Gastrocnemius medialis (tissue), 4 donors: ENCODE measurements around the gene CORIN. TPM values are rescaled to one million over a fixed set of nuclear protein-coding genes. Genes with fewer than 3 reads are reported as not detected.

Source experiments
- ATAC-seq, 2 donors: fragments of 150-250 bp; one replicate each; pipeline ENCODE4 v1.9.1; 2016
- DNase-seq, 2 donors: peaks; one replicate each; pipeline ENCODE4 v3.0.0-alpha.2; 2019
- H3K27ac ChIP-seq, 4 donors: fragments of 200-600 bp; sonication (generic); 1 replicate in 1 of 4; 2 replicates in 3 of 4; pipeline ENCODE4 v1.5.1; 2016 to 2018; ENCODE audit warnings: mild to moderate bottlenecking in 2 of 4, moderate library complexity in 1 of 4
- H3K27me3 ChIP-seq, 3 donors: fragments of 200-600 bp; sonication (generic) in 2 of 3; 1 replicate in 1 of 3; 2 replicates in 2 of 3; pipeline versions ENCODE4 v1.5.1 to v1.6.0; 2016 to 2019; ENCODE audit warnings: mild to moderate bottlenecking in 1 of 3, moderate library complexity in 1 of 3
- H3K36me3 ChIP-seq, 2 donors: fragments of 200-600 bp; sonication (generic) in 1 of 2; one replicate each; pipeline ENCODE4 v1.5.1; 2017 to 2018
- H3K4me1 ChIP-seq, 2 donors: fragments of 200-600 bp; sonication (generic) in 1 of 2; one replicate each; pipeline ENCODE4 v1.5.1; 2016 to 2017; ENCODE audit warnings: mild to moderate bottlenecking in 2 of 2
- H3K4me3 ChIP-seq, 4 donors: fragments of 200-600 bp; sonication (generic) in 3 of 4; 1 replicate in 1 of 4; 2 replicates in 3 of 4; pipeline ENCODE4 v1.5.1; 2016 to 2019; ENCODE audit warnings: mild to moderate bottlenecking in 2 of 4
- H3K9me3 ChIP-seq, 3 donors: fragments of 200-600 bp; sonication (generic) in 2 of 3; 1 replicate in 1 of 3; 2 replicates in 2 of 3; pipeline ENCODE4 v1.5.1; 2016 to 2019
- POLR2A ChIP-seq, 2 donors: fragments of 450-650 bp; IDR thresholded peaks; one replicate each; pipeline ENCODE4 v1.6.1; 2017; ENCODE audit warnings: antibody characterized with exemption in 2 of 2, mild to moderate bottlenecking in 2 of 2, moderate library complexity in 2 of 2
- in situ Hi-C, 4 donors: fragments of 200-750 bp; cut with MboI; loops; one replicate each; pipeline versions ENCODE4 v1.15.0 to v1.8.0; 2017; ENCODE audit warnings: low sequenced_read_pairs in 4 of 4
- intact Hi-C: fragments of 100-400 bp; cut with DNase I; formaldehyde crosslinking; loops from one replicate; pipeline ENCODE4 v1.15.1; 2023; ENCODE audit warnings: low total_unique reads
- total RNA-seq, 4 donors: library from RNA; depleted of rRNA; stranded (reverse); fragments of >200 nt; gene quantifications; one replicate each; pipeline versions ENCODE4 v1.1.0 to v1.2.3, GENCODE V29; 2016
- TF ChIP-seq, protein P1 (sequence below), 5 experiments: fragments of 450-650 bp in 3 of 5; fragments of 200-600 bp in 2 of 5; sonication (generic) in 2 of 5; IDR thresholded peaks in 4 of 5; conservative IDR thresholded peaks in 1 of 5; 1 replicate in 4 of 5; 2 replicates in 1 of 5; pipeline ENCODE4 v1.5.1; 2016 to 2019; ENCODE audit warnings: antibody characterized with exemption in 5 of 5, mild to moderate bottlenecking in 3 of 5, moderate library complexity in 3 of 5

The CORIN gene
- total RNA-seq, 4 donors from 2014 or later: 0.49 to 0.70 TPM; not detected in 2

DNA sequence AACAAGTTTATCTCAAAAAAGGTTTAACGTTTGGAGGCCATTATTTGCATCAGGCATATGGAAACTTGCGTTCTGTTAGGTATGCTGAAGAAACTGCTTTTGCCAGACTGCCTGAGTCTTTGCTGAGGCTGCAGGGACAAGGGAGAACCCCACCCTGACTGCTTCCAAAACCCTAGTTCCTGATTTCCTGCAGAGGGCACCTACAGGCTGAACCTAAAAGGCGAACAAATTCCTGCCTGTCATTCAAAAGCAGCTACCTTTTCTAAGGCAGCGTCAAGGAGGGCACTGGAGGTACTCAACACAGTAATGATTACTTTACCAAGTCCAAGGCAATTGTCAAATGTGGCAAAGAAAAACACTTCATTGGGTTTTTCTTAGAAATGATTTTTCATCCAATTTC is 578 bp upstream of the CORIN start:
- Histone ChIP-seq H3K9me3 (no peaks in the 10 kb centered on the region), H3K27me3 (peaks cover 7 to 12% (median 7%) of the 10 kb centered on the region in 3 donors), H3K4me3 (no peak overlapping the region), H3K4me1 (peaks cover 18 to 21% of the 10 kb centered on the region in 2 donors), H3K27ac (no peak overlapping the region), H3K36me3 (no peaks in the 10 kb centered on the region)
- intact Hi-C loops: loop anchor here (5.0 kb wide), 1 partner anchor 131 kb away; no protein-coding TSS in a partner anchor
- ATAC-seq (no peak), DNase-seq (no peak)
- in situ Hi-C loops: loop anchor here in 1 of 4 donors (25.0 kb wide), 1 partner anchor 151 kb away; no protein-coding TSS in a partner anchor
- no peak for TF ChIP-seq POLR2A (IDR thresholded peaks at IDR 0.05)
- TF ChIP-seq, protein P1, sequence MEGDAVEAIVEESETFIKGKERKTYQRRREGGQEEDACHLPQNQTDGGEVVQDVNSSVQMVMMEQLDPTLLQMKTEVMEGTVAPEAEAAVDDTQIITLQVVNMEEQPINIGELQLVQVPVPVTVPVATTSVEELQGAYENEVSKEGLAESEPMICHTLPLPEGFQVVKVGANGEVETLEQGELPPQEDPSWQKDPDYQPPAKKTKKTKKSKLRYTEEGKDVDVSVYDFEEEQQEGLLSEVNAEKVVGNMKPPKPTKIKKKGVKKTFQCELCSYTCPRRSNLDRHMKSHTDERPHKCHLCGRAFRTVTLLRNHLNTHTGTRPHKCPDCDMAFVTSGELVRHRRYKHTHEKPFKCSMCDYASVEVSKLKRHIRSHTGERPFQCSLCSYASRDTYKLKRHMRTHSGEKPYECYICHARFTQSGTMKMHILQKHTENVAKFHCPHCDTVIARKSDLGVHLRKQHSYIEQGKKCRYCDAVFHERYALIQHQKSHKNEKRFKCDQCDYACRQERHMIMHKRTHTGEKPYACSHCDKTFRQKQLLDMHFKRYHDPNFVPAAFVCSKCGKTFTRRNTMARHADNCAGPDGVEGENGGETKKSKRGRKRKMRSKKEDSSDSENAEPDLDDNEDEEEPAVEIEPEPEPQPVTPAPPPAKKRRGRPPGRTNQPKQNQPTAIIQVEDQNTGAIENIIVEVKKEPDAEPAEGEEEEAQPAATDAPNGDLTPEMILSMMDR (IDR thresholded peaks at IDR 0.05 in 4 of 5, conservative IDR thresholded peaks at IDR 0.05 in 1 of 5): no peak

DNA sequence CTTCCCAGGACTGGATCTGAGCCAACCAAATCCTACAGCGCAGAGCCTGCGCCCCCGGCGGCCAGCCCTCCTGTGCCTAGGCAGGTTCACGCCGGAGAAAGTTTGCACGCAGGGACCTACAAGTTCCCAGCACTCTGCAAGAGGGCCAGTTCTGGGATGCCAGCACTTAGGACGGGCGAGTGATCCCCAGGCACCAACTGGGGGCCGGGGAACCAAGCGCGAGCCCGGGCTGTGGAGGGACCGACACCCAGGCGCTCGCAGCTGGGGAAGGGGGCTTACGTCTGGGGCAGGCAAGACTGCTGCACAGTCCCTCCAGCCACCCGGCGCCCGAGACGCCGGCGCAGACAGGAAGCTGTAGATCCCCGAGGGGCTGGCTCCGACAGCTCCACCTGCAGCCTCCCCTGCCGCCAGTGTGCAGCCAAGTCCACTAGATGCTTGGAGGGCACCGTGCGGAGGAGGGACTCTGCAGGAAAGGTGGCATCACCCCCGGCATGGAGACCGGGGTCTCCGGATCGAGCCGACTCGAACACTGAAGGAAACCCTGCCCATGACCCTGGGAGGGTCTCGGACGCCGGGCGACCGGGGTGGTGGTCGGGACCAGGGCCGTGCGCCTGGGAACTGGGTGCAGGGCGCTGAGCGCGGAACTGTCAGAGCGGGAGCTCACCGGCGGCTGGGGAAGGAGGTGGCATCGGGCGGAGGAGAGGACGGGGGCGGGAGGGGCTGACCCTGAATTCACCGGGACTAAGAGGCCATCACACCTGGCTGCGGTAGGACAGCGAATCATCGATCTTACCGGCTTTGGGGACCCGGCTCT is 566 bp downstream of the CORIN start:
- no peak for TF ChIP-seq POLR2A (IDR thresholded peaks at IDR 0.05)
- TF ChIP-seq, protein P1 (IDR thresholded peaks at IDR 0.05 in 4 of 5, conservative IDR thresholded peaks at IDR 0.05 in 1 of 5): no peak
- in situ Hi-C loops (loop anchor here in 1 of 4 donors (25.0 kb wide), 1 partner anchor 150 kb away; no protein-coding TSS in a partner anchor), intact Hi-C loops (loop anchor here (5.0 kb wide), 1 partner anchor 130 kb away; no protein-coding TSS in a partner anchor)
- H3K4me3 ChIP-seq: peak overlapping the region; percentile 26 to 53 (median 50)
- DNase-seq (no peak), ATAC-seq (peak; percentile 12 to 44)
- H3K27ac ChIP-seq: no peak overlapping the region
- H3K4me1 ChIP-seq: peaks cover 18 to 21% of the 10 kb centered on the region in 2 donors
- H3K27me3 ChIP-seq: peaks cover 7 to 19% (median 14%) of the 10 kb centered on the region in 3 donors
- peaks cover 0 to 4% (median 0%) of the 10 kb centered on the region in 3 donors for H3K9me3 ChIP-seq
- H3K36me3 ChIP-seq: no peaks in the 10 kb centered on the region

DNA sequence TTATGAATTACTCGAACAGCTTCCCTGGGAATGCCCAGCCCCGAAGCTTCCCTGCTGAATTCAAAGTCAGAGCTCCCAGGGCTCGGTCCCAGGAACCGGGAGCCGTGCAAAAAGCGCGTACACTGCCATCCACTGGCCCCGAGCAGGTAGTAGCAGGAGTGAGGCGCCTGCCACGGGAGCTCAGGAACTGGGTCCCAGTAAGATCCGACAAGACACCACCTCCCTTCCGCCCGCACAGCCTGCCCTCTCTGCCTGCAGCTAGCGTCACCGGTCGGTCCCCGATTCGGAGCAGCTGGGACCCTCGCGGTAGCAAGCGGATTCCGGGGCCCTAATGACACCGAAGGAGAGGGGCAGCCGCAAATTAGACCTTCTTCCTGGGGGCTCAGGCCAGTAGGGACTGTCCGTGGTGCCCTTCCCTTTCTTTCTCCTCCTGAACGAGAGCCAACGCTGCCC is 1.2 kb downstream of the CORIN start:
- peak; percentile 20 to 42 for DNase-seq

DNA sequence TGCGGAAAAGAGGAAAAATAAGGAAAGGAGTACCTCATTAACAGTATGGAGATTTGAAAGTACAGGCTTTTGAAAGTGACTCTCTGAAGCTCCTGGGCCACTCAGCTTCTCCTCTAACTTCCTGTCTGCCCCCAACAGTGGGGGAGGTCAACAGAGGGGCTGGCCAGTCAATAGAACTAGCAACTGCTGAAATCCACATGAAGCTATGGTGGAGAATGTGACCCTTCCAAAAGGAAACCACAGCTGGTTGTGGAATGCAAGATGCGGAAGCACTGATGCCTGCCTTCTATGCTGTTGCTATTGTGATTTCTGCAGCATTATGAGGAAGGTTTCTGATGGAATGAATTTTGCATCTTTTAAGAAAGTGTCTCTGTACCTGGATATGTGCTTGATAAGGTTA is 2.4 kb downstream of the CORIN start:
- DNase-seq (no peak), ATAC-seq (no peak)
- peaks cover 19 to 25% of the 10 kb centered on the region in 2 donors for H3K4me1 ChIP-seq
- H3K9me3 ChIP-seq: peaks cover 0 to 4% (median 0%) of the 10 kb centered on the region in 3 donors
- intact Hi-C loops (loop anchor here (5.0 kb wide), 1 partner anchor 128 kb away; no protein-coding TSS in a partner anchor), in situ Hi-C loops (loop anchor here in 1 of 4 donors (25.0 kb wide), 1 partner anchor 148 kb away; no protein-coding TSS in a partner anchor)
- no peak overlapping the region for H3K4me3 ChIP-seq
- no peak overlapping the region for H3K27ac ChIP-seq
- TF ChIP-seq, protein P1 (IDR thresholded peaks at IDR 0.05 in 4 of 5, conservative IDR thresholded peaks at IDR 0.05 in 1 of 5): no peak
- no peak for TF ChIP-seq POLR2A (IDR thresholded peaks at IDR 0.05)
- H3K36me3 ChIP-seq: no peaks in the 10 kb centered on the region
- H3K27me3 ChIP-seq: peaks cover 7 to 19% (median 14%) of the 10 kb centered on the region in 3 donors

More for the DNA sequence above, 1.2 kb downstream of the CORIN start:
- TF ChIP-seq POLR2A (IDR thresholded peaks at IDR 0.05): no peak
- TF ChIP-seq, protein P1 (IDR thresholded peaks at IDR 0.05 in 4 of 5, conservative IDR thresholded peaks at IDR 0.05 in 1 of 5): peak; percentile 27 to 70 (median 54)
- peaks cover 7 to 19% (median 14%) of the 10 kb centered on the region in 3 donors for H3K27me3 ChIP-seq
- H3K9me3 ChIP-seq: peaks cover 0 to 4% (median 0%) of the 10 kb centered on the region in 3 donors
- H3K36me3 ChIP-seq: no peaks in the 10 kb centered on the region
- peak overlapping the region; percentile 26 to 53 (median 50) for H3K4me3 ChIP-seq
- H3K27ac ChIP-seq: no peak overlapping the region
- in situ Hi-C loops (loop anchor here in 1 of 4 donors (25.0 kb wide), 1 partner anchor 149 kb away; no protein-coding TSS in a partner anchor), intact Hi-C loops (loop anchor here (1.0 to 5.0 kb wide), 2 partner anchors 129 to 150 kb away; no protein-coding TSS in a partner anchor)
- H3K4me1 ChIP-seq: peaks cover 18 to 21% of the 10 kb centered on the region in 2 donors
- peak; percentile 76 to 77 for ATAC-seq
